GM12874 (cell line): ENCODE results near the gene ZSCAN5C.

Experiments used
- TF ChIP-seq, protein P1 (sequence below): IDR thresholded peaks from 2 replicates; pipeline ENCODE4 v1.5.1; 2011; ENCODE audit warnings: low read depth, mild to moderate bottlenecking, control low read depth, low read length, moderate library complexity; ENCODE audit not compliant: insufficient read depth

ZSCAN5C gene, protein sequence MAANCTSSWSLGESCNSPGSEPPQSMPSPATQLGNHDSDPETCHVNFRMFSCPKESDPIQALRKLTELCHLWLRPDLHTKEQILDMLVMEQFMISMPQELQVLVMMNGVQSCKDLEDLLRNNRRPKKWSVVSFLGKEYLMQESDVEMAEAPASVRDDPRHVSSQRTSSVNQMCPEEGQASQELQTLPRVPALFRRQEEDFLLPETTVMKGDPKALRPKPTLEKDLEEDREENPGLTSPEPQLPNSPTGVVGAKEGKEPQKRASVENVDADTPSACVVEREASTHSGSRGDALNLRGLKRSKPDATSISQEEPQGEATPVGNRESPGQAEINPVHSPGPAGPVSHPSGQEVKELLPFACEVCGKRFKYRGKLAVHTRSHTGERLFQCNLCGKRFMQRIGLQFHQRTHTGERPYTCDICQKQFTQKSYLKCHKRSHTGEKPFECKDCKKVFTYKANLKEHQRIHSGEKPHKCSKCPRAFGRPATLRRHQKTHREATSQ

DNA sequence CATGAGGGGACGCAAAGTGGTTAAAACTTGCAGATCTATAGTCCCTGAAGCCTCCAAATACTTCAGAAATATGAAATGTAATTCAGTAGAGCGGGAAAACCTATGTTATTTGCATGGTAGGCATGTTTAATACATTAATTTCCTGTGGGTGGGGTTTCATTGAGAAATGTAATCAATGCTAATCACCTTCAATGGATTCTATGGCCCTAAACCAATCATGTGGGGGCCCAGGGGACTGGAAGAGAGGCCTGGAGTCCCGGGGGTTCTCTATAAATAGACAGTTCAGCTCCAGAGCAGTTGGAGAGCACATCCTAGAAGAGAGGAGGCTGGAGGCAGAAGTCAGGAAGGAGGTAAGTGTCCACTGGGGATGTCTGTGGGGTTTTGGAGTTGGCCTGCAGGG, at the start of gene ZSCAN5C:
Gene ZSCAN5C (plus strand): TSS at position 301 of the 400 bp plus-strand sequence. CDS start 3,641 bp downstream, outside the sequence.
- TF ChIP-seq, protein P1, sequence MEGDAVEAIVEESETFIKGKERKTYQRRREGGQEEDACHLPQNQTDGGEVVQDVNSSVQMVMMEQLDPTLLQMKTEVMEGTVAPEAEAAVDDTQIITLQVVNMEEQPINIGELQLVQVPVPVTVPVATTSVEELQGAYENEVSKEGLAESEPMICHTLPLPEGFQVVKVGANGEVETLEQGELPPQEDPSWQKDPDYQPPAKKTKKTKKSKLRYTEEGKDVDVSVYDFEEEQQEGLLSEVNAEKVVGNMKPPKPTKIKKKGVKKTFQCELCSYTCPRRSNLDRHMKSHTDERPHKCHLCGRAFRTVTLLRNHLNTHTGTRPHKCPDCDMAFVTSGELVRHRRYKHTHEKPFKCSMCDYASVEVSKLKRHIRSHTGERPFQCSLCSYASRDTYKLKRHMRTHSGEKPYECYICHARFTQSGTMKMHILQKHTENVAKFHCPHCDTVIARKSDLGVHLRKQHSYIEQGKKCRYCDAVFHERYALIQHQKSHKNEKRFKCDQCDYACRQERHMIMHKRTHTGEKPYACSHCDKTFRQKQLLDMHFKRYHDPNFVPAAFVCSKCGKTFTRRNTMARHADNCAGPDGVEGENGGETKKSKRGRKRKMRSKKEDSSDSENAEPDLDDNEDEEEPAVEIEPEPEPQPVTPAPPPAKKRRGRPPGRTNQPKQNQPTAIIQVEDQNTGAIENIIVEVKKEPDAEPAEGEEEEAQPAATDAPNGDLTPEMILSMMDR, result no peak

DNA sequence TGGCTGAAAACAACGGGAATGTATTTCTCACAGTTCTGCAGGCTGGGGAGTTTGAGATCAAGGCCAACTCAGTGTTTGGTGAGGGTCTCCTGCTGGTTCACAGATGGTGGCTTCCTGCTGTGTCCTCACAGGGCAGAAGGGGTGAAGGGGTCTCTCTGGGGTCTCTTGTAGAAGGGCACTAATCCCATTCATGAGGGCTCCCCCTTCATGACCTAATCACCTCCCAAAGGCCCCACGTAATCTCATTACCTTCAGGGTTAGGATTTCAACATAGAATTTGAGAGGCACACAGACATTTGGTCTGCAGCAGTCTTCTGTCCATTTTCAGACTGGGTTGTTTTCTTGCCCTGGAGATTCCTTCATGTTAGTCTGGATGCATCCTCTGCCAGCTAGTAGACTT, 49.4 kb upstream of the ZSCAN5C start:
- TF ChIP-seq, protein P1, result no peak

DNA sequence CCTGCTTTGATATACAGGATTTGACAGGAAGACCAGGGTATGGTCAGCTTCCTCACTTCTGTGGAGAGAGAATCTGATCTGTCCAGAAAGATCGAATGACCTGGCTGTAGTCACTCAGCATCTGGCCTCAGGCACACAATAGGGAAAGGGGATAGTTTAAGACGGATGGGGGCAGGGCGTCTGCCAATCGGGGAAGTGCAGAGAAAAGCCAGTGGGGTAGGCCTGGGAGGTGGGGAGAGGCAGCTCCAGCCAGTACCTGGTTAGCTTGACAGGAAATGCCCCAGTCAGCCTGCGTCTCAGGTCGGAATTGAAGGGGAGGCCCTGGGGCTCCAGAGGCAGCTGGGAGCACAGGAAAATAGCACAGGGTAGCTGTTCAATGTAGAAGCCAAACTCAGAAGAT, 48.6 kb upstream of the ZSCAN5C start:
- TF ChIP-seq, protein P1, result no peak

DNA sequence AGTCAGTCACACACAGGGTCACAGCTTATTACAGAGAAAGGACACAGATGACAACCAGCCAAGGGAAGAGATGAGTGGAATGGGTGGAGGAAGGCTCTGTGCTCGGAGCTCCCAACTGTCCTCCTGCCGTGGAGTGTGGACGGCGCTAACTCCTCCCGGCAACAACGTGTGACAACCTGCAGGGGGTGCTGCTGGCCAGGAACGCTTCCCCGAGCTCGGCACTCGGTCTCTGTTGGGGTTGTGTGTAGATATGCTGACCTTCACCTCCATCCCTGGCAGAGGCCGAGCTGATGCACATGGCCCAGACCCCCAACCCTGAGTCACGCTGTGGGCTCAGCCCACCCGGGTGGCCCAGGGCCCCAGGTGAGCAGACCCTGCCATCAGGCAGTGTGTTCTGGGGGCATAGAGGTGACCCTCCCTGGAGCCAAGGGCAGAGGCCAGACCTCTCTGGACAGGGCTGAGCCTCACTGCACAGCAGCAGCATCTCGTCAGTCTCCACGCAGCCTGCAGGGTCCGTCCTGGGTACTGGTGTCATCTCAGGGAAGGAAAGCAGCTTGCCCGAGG, 46.9 kb upstream of the ZSCAN5C start:
- TF ChIP-seq, protein P1, result peak; percentile 41; the same call in 1 of the 2 replicates

DNA sequence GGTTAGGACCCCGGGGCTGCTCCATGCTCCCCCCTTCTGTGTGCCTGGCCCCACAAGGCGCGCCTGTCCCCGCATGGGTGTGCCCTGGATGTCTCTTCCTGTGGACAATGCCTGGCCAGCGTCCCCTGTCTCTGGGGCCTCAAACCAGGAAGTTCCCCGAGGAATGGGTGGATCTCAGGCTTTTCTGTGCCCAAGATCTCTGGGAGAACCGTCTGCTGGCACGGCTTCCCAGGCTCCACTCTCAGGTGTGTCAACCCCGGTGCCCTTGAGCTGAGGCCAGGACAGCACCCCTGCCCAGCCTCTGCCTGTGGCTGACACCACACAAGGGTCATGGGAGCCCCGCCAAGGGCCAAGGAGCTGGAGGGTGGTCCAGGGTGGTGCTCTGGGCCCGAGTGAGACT, 45.3 kb upstream of the ZSCAN5C start:
- TF ChIP-seq, protein P1, result no peak

DNA sequence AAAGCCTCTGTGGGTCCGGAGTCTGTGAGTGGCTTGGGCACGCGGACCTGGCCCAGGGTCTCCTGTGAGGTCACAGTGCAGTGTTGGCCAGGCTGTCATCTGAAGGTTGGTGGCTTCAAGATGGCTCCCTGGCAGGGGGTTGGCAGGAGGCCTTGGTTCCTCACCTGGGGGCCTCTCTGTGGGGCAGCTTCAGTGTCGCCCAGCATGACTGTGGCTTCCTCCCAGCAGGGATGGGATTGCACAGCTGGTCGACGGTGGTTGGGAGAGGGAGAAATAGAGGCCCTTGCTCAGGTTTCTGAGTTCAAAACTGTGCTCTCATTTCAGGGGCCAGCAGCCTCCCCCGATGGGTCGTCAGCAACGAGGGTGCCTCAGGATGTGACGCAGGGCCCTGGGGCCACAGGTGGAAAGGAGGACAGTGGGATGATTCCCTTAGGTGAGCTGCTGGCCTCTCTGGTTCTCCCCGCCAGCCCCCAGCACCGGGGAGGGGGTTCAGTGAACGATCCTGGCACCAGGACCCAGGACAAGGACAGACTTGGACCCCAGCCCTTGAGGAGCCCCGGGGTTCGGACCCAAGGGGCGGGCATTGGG, 43.8 kb upstream of the ZSCAN5C start:
- TF ChIP-seq, protein P1, result no peak

DNA sequence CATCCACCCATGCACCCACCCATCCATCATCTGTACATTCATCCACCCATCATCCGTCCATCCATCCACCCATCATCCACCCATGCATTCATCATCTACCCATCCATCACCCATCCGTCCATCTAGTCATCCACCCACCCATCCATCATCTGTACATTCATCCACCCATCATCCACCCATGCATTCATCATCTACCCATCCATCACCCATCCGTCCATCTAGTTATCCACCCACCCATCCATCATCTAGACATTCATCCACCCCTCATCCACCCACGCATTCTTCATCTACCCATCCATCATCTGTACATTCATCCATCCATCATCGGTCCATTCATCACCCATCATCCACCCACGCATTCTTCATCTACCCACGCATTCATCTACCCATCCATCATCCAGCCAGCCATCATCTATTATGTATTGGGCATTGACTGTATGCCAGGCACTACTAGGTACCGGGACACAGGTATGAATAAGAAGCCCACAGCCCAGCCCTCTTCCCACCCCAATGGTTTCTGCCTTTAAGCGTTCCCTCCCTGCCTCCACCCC, 43.0 kb upstream of the ZSCAN5C start:
- TF ChIP-seq, protein P1, result no peak
